Tibial nerve (tissue), 4 donors: ENCODE measurements around the gene ARPC2.

ENCODE experiments used
- CTCF ChIP-seq, 5 experiments: fragments of 200-600 bp in 3 of 5; fragments of 450-650 bp in 2 of 5; sonication (generic) in 3 of 5; IDR thresholded peaks; one replicate each; pipeline ENCODE4 v1.5.1; 2016 to 2019; ENCODE audit warnings: antibody characterized with exemption in 5 of 5, mild to moderate bottlenecking in 3 of 5, moderate library complexity in 2 of 5
- EP300 ChIP-seq, 2 donors: sonication (generic); formaldehyde crosslinking; IDR thresholded peaks; one replicate each; pipeline ENCODE4 v1.6.1; 2017; ENCODE audit warnings: antibody characterized with exemption in 2 of 2, mild to moderate bottlenecking in 1 of 2
- POLR2A ChIP-seq, 2 donors: fragments of 450-650 bp; IDR thresholded peaks; one replicate each; pipeline ENCODE4 v1.6.1; 2017; ENCODE audit warnings: antibody characterized with exemption in 2 of 2, mild to moderate bottlenecking in 2 of 2, moderate library complexity in 2 of 2

GRCh38 chr2:218186355-218186766 lies 30.6 kb upstream of the ARPC2 start:
- TF ChIP-seq POLR2A (IDR thresholded peaks at IDR 0.05) (no peak), CTCF (IDR thresholded peaks at IDR 0.05) (peak; percentile 74 to 78 (median 77)), EP300 (IDR thresholded peaks at IDR 0.05) (no peak)
